KOPT-K1 (cell line): ENCODE results near the gene LRRC15.

ENCODE experiments used
- H3K27ac ChIP-seq: fragments of 200-600 bp; sonication (generic); 2 replicates; pipeline ENCODE4 v1.5.1; 2016; ENCODE audit warnings: antibody characterized with exemption, mild to moderate bottlenecking, low read depth, low read length; ENCODE audit not compliant: poor library complexity, severe bottlenecking
- H3K36me3 ChIP-seq: fragments of 200-600 bp; sonication (generic); 2 replicates; pipeline ENCODE4 v1.5.1; 2017; ENCODE audit warnings: antibody characterized with exemption, mild to moderate bottlenecking, low read length, moderate library complexity; ENCODE audit not compliant: insufficient read depth
- H3K9me3 ChIP-seq: fragments of 200-600 bp; sonication (generic); 2 replicates; pipeline ENCODE4 v1.5.1; 2017; ENCODE audit warnings: antibody characterized with exemption, low read length, mild to moderate bottlenecking; ENCODE audit not compliant: insufficient read depth, poor library complexity, severe bottlenecking

The LRRC15 gene

DNA sequence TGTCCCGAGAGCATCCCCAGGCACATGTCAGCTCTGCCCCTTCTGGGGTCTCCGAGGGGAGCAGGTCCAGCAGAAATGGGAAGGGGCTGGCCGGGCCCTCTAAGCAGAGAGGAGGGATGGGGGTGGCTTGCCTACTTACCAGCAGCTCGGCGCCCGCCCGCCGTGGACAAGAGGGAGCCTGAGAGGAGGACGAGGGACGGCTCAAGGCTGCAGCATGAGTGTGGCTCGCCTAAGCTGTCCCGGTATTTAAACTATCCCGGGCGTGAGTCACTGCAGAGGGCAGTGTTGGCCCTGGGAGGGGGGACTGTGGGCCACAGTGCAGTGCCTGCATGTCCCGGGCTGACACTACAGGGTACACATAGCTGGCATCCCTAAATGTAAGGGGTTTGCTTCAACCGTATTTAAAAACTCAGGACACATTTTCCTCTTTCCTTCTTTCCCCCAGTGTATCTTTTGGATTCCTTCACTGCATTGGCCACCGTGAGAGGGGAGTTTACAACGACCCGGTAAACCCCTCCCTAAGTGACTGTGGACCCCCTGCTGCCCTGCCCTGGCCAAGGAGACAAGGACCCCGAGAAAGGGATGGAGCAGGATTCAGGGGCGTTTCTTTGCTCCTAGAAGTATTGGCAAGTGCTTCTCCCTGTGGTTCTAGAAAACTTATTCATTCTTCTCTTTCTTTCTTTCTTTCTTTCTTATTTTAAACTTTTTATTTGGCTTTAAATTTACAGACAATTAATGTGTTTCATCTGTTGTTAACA is at the start of gene LRRC15:
TSS of gene LRRC15 (minus strand) at position 222 of the 758 bp plus-strand sequence. CDS start 8,700 bp downstream, outside the sequence.
- Histone ChIP-seq H3K27ac (no peak within 1 kb of the TSS), H3K36me3 (no peaks in the 10 kb centered on the region), H3K9me3 (no peaks in the 10 kb centered on the region)

DNA sequence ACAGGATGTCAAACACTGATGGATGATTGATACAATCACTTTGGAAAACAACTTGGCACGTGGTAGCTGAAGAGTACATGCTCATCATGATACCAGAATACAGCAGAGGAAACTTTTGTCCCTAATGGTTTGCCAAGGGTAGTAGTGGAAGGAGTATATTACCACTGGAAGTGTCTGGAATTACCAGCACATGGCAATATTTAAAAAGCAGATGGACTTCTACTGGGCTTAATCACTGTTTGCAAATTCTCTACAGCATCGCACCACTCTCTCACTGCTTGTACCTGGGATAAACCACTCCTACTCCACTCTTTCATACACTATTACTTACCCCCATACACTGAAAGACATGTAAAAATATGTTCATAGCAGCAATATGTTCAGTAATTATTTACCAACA is 49.1 kb upstream of the LRRC15 start:
- Histone ChIP-seq H3K27ac (no peak overlapping the region), H3K36me3 (peaks cover 69% of the 10 kb centered on the region), H3K9me3 (no peaks in the 10 kb centered on the region)

DNA sequence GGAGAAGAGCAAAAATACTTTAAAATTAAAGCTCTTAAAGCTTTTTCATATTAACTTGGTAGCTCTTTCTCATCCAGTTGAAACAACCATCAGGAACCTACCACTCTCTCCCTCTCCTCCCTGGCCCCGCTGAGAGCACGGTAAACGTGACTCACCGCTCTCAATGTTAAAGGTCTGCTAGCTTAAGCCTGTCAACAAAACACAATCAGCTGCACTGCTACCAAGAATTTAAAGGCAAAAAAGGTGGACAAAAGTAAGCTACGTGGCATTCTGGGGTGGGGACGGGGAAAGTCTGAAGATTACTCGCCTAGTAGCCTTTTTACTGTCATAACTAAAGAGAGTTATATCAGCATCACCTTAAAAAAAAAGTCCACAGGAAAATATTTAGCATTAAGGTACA is 37.9 kb upstream of the LRRC15 start:
- H3K36me3 ChIP-seq, result peaks cover 48% of the 10 kb centered on the region
- no peak overlapping the region for H3K27ac ChIP-seq
- no peaks in the 10 kb centered on the region for H3K9me3 ChIP-seq

DNA sequence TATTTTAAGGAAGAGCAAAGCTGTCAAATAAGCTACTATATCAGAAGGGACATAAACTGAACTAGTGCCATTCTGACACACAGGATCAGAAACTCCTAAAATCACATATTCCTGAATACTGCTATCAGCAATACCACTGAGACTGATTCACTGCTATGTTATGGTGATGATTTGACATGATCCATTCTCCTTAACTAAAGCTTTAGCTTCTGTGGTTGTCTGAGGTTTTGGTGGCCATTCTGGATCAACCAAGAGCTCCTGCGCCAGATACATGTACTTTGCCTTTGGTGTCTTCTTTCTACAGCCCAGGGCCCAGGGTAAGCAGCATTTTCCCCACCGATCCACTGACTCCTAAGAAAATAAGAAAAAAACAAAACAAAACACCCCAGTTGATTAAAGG is 36.2 kb upstream of the LRRC15 start:
- no peak overlapping the region for H3K27ac ChIP-seq

DNA sequence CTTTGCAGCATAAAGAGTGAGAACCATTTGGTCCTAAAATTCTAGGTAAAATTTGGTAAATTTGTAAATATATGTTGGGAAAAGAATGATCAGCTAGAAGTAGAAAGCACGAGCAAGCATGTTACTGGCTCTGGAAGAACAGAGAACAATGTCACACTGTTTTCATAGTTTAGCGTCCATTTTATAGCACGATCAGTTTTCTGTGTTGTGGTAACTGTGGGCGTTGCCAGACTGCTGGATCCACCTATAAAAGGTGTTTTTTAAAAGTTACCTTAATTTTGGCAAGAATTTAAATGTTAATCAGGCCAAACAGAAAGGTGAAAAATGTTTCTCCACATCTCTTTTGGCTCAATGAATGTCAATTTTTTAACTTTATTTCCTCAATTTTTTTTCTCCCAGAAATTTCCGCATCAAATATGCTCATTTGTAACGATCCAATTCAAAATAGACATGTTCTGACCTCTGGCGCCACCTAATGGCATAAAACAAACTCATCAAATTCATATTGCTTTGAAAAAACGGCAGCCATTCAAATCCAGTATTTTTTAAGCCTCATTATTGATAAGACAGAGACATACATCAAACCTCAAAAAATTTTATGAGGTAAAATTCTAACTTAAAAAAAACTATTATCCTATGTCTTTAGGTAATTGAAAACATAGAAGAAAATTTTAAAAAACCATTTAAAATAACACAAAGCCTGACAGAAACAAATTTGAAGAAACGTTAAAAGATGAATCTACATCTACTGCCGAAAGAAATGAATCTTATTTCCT is 35.0 kb upstream of the LRRC15 start:
- no peaks in the 10 kb centered on the region for H3K9me3 ChIP-seq
- peaks cover 36% of the 10 kb centered on the region for H3K36me3 ChIP-seq
- H3K27ac ChIP-seq, result no peak overlapping the region

More for the DNA sequence above, 36.2 kb upstream of the LRRC15 start:
- Histone ChIP-seq H3K9me3 (no peaks in the 10 kb centered on the region), H3K36me3 (peaks cover 36% of the 10 kb centered on the region)

DNA sequence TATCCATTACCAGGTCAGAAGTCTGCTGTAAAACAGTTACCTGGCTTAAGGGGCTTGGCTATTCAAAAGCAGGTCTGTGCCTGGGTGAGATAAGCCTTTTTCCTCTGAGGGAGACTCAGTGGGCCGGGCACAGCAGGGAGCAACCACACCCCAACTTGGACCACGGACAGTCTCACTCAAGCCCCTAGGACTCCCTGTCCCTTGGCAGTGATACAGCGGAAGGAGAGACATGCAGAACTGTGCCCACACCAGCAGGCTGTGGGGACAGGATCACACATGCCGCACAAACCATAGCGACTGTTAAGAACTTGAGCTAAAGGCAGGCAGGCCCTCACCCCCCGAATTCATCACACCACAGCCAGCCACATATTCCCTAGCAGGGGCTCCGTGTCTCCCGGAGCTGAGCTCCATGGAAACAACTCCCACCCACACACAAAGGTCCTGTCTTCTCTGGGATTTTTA is 32.4 kb upstream of the LRRC15 start:
- H3K36me3 ChIP-seq, result peaks cover 25% of the 10 kb centered on the region
- H3K27ac ChIP-seq, result no peak overlapping the region
- no peaks in the 10 kb centered on the region for H3K9me3 ChIP-seq

DNA sequence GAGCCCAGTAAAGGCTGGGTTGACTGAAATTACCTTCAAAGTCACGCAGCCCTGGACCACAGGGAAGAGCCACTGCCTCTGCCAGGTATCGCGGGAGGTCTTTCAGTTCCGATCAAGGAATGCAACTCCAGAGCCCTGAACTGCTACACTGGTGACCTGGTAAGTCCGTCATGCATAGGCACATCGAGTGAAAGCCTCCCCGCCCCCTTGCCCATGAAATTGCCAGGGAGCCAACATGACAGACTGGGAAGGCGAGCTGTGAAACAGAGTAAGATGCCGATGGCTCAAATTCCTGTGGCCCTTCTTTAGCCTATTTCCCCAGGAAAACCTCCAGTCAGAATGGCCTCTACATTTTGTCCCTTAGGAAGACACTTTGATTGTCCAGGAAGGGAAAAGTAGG is 31.8 kb upstream of the LRRC15 start:
- H3K36me3 ChIP-seq, result peaks cover 25% of the 10 kb centered on the region
- H3K27ac ChIP-seq, result no peak overlapping the region
- no peaks in the 10 kb centered on the region for H3K9me3 ChIP-seq

DNA sequence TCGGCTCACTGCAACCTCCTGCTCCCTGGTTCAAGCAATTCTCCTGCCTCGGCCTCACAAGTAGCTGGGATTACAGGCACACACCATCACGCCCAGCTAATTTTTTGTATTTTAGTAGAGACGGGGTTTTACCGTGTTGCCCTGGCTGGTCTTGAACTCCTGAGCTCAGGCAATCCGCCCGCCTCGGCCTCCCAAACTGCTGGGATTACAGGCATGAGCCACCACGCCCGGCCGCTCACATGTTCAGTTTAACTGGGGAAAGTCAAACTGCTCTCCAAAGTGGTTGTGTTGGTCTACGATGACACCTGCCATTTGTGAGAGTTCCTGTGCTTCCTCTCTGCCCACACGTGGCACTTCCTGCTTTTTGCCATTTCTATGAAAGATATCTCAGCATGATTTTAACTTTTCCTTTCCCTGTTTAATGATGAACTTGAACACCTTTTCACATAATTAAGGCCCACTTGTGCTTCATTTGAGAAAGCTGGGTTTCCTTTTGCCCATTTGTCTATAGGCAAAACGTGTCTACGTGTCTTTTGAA is 30.4 kb upstream of the LRRC15 start:
- Histone ChIP-seq H3K36me3 (peaks cover 12% of the 10 kb centered on the region), H3K27ac (no peak overlapping the region), H3K9me3 (no peaks in the 10 kb centered on the region)

DNA sequence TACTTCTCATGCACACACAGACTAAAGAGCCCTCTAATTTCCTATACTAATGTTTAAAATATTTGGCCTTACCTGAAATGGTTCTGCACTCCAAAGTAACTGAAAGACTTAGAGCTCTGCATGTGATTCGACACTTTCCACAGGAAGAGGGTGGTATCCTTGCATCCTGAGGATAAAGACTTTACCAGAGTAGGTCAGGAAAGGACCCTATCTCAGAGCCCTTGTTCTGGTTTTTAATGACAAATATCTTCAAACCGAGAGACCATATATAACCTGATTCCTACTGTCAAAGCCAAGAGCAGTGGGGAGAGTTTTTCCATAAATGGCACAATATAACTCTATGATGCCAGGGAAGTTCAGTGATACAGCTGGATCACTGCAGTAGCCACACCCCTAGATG is 29.6 kb upstream of the LRRC15 start, which contains the start of gene GP5:
TSS of gene GP5 (minus strand) at position 101 of the 400 bp plus-strand sequence. CDS start 984 bp downstream, outside the sequence.
- H3K27ac ChIP-seq, result no peak within 1 kb of the TSS

DNA sequence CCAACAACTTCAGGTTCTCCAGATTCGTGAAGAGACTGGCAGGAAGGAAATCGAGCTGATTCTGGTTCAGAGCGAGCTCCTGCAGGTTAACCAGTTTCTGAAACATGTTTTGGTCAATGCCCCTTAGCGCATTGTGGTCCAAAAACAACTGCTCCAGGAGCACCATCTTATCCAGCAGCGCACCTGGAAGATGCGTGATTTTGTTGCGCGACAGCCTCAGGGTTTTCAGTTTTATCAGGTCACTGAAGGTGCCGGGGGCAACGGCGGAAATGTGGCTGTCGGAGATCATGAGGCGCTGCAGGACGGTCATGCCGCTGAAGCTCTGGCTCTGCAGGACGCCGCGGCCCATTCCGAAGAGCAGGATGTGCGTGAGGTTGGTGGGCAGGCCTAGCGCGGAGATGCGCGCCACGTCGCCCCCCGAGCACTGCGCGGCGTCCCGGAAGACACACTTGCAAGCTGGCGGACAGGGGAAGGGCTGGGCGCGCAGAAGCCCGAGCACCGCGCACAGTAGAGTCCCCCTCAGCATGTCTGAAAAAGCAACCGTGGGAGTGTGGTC is 28.3 kb upstream of the LRRC15 start:
- no peaks in the 10 kb centered on the region for H3K9me3 ChIP-seq
- no peak overlapping the region for H3K27ac ChIP-seq
- no peaks in the 10 kb centered on the region for H3K36me3 ChIP-seq

More for the DNA sequence above, 29.6 kb upstream of the LRRC15 start, which contains the start of gene GP5:
- Histone ChIP-seq H3K9me3 (no peaks in the 10 kb centered on the region), H3K36me3 (peaks cover 7% of the 10 kb centered on the region)

DNA sequence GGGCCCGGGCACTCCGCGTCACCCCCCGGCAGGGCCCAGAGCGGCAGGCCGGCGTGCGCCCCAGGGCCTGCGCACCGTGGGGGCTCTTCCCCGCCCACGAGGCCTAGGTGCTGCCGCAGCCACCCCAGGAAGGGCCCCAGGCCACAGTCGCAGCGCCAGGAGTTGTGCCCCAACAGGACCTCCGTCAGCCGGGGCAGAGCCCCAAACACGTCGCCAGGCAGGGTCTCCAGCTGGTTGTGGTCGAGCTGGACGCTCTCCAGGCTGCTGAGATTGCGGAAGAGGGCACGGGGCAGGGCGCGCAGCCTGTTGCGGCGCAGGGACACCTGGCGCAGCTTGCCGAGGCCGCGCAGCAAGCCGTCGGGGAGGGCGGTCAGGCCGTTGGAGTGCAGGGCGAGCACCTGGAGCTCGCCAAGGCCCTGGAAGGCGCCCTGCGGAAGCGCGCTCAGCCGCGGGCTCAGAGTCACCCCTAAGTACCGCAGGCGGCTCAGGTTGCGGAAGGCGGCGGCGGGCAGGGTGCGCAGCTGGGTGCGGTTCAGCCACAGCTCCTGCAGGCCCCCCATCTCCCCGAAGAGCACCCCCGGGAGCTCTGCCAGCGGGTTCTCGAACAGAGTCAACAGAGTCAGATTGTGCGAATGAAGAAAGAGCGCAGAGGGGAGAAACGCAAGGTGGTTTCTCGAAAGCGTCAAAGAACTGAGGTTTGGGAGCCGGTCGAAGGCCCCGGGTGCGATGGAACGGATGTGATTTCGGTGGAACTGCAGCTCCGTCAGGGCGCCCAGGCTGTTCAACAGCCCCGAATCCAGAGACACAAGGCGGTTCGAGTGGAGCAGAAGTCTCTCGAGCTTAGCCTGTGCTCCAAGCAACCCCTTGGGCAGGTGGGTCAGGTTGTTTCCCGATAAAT is 27.6 kb upstream of the LRRC15 start:
- H3K9me3 ChIP-seq, result no peaks in the 10 kb centered on the region
- no peaks in the 10 kb centered on the region for H3K36me3 ChIP-seq
- H3K27ac ChIP-seq, result peak overlapping the region; percentile 7

DNA sequence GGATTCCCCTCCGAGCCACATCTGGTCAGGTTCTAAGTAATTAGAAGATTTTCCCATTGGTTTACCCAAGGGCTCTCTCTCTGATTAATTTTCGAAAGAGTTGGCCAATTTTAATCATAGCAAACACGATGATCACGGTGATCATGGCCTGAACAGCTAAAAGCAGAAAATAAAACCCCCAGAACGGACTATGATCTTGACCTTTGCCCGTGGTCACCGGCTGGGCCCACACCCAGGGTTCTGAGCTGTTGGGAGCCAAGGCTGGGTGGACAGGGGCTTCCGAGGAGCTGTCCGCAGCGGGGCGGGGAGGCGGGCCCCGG is 27.0 kb upstream of the LRRC15 start:
- H3K9me3 ChIP-seq, result peaks cover 2% of the 10 kb centered on the region
- no peaks in the 10 kb centered on the region for H3K36me3 ChIP-seq

DNA sequence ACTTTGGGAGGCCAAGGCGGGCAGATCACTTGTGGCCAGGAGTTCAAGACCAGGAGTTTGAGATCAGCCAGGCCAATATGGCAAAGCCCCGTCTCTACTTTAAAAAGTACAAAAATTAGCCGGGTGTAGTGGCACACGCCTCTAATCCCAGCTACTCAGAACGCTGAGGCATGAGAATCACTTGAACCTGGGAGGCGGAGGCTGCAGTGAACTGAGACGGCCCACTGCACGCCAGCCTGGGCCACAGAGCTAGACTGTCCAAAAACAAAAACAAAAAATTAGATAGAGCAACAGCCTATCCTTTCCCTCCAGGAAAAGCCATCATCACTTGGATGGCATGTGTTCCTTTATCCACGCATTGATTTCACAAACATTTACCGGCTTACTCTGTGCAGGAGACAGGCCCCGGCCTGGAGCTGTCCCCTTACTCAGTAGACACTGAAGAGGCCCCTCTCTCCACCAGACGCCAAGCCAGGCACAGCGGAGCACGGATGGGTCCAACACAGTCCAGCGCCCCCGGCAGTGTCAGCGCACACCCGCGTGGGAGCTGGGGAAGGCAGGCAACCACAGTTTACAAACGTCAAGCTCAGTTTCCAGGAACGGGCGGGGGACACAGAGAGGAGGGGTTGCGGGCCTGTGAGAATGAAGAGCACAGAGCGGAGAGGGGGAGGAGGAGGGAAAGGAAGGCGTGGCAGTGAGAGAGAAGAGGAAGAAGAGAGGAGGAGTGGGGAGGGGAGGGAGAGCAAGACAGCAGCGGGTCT is 26.4 kb upstream of the LRRC15 start:
- H3K9me3 ChIP-seq, result peaks cover 8% of the 10 kb centered on the region
- H3K36me3 ChIP-seq, result no peaks in the 10 kb centered on the region
- peak overlapping the region; percentile 20 for H3K27ac ChIP-seq

More for the DNA sequence above, 27.0 kb upstream of the LRRC15 start:
- H3K27ac ChIP-seq, result peak overlapping the region; percentile 7

DNA sequence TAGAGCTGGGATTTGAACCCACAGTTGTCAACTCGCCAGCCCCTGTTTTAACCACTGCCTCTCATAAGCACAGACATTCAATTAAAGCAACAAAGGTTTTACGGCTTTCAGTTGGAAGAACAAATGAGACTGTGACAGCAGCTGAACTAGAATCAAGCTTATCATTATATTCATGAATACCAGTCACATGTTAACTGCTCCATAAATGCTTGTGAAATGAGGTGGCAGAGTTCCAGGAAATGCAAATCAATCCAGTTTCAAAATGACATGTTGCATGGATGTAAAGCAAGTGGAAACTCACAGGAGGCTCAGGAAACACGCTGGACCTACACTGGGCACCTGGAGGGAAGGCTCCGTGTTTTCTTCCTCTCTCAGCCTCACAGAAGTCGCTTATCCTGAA is 25.7 kb upstream of the LRRC15 start:
- no peak overlapping the region for H3K27ac ChIP-seq
- peaks cover 15% of the 10 kb centered on the region for H3K9me3 ChIP-seq
- no peaks in the 10 kb centered on the region for H3K36me3 ChIP-seq
